BJ (cell line): ENCODE measurements around the gene GSN. TPM values are rescaled to one million over a fixed set of nuclear protein-coding genes. Genes with fewer than 3 reads are reported as not detected.

Experiments
- CTCF ChIA-PET: fragments of 350-600 bp; formaldehyde crosslinking; extraction: SDS; loops from one replicate; lab custom pipeline; 2021; ENCODE audit warnings: antibody characterized with exemption, inconsistent platforms; lab: Yijun Ruan, JAX
- POLR2A ChIA-PET: fragments of 300-600 bp; sonication (Branson Sonifier 250); formaldehyde crosslinking; extraction: SDS; loops from one replicate; lab custom pipeline; 2021; ENCODE audit warnings: antibody characterized with exemption; lab: Charles Lee
- DNase-seq: peaks from one replicate; pipeline ENCODE4 v3.0.0-alpha.2; 2011; ENCODE audit warnings: low read depth
- H3K27me3 ChIP-seq: 2 replicates; pipeline ENCODE4 v1.6.0; 2011; ENCODE audit warnings: low read length; ENCODE audit not compliant: control insufficient read depth, insufficient read depth
- H3K36me3 ChIP-seq: 2 replicates; pipeline ENCODE4 v1.5.1; 2011; ENCODE audit warnings: low read length; ENCODE audit not compliant: control insufficient read depth, insufficient read depth
- H3K4me3 ChIP-seq: 2 replicates; pipeline ENCODE4 v1.5.1; 2011; ENCODE audit warnings: low read depth, mild to moderate bottlenecking, control low read depth, low read length
- CTCF ChIP-seq: IDR thresholded peaks from 2 replicates; pipeline ENCODE4 v1.5.1; 2011; ENCODE audit warnings: low read depth, mild to moderate bottlenecking, control low read depth, inconsistent platforms, low read length, moderate library complexity; ENCODE audit not compliant: insufficient read depth
- polyA plus RNA-seq: library from polyadenylated mRNA; depleted of rRNA; stranded (reverse); fragments of >200 nt; gene quantifications from 2 replicates; pipeline ENCODE4 v1.2.3, GENCODE V29; 2011

The GSN gene
- polyA plus RNA-seq, 1 experiment: 765 TPM

- Histone ChIP-seq H3K36me3 (peaks cover 25% of the 10 kb centered on the region), H3K4me3 (no peak overlapping the region), H3K27me3 (no peaks in the 10 kb centered on the region)
- TF ChIP-seq CTCF: no peak
- ChIA-PET CTCF (interaction anchor here (1.2 to 2.3 kb wide), 3 partner anchors 9 to 84 kb away, joined by 4 to 15 read pairs (median 6); no protein-coding TSS in a partner anchor), POLR2A (no interaction called here)
- no peak for DNase-seq
These were observed 29.4 kb downstream of the GSN start for GRCh38 chr9:121297389-121297788.

DNA sequence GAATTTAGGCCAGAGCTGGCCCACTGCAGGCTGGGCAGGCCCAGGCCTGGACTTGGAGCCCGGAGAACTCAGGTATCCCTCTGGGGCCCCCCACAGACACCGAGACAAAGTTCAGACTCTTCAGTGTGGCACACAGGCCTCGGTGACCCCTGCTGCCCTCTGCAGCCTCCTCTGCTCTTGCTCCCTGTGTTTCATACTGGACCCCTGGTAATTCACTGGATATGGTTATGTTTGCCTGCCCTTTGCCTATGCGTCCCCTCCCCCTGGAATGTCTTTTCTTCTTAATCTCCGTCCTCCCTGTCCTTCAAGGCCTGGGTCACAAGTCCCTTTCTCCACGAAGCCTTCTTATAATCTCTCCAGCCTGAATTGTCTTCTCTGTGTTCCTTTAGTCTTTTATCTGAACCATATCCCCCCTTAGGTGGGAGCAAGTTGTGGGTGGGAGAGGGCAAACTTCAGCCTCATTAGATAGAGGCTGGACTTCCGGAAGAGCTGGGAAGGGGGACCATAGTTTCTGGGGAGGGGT, 30.1 kb downstream of the GSN start:
- POLR2A ChIA-PET: no interaction called here

DNA sequence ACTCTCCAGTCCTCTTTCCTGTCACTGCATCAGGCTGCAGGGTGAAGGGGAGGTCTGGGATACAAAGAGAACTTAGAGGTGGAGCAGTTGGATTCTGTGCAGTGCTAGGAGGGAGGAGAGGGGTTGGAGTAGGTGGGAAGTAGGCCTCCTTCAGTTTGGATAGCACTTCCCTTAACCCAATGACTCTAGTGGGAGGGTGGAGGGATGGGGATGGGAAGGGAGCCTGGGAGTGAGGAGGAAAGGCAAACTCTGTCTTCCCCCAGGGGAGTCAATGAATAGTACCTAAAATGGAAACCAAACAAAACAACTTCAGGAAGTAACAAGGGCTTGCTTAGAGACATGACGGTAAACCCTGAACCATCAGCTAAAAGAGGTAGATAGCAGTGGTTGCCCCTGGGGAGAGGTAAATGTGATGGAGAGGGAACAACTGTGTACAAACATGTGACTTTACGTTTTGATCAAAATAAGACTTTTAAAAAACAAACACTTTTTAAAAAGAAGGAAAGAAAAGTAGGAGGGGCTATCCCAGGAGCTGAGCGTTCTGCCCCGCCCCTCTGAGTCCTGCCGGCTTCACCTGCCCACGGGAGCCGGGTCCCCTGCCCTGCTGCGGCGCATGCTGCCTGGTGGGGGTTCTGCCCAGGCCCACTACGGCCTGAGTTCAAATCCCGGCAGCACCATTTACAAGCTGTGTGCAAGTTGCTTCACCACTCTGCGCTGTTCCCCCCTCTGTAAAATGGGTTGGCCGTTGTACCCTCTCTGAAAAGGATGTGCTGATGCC, 30.9 kb downstream of the GSN start:
- ChIA-PET POLR2A (no interaction called here), CTCF (interaction anchor here (0.7 to 2.3 kb wide), 10 partner anchors 11 to 87 kb away, joined by 3 to 15 read pairs (median 4); partner anchors contain the start of gene GSN)
- H3K36me3 ChIP-seq: peaks cover 35% of the 10 kb centered on the region
- no peak for TF ChIP-seq CTCF
- no peaks in the 10 kb centered on the region for H3K27me3 ChIP-seq
- no peak for DNase-seq
- H3K4me3 ChIP-seq: peak overlapping the region; percentile 35

More for the DNA sequence above, 30.1 kb downstream of the GSN start:
- no peak for TF ChIP-seq CTCF
- Histone ChIP-seq H3K4me3 (no peak overlapping the region), H3K36me3 (peaks cover 28% of the 10 kb centered on the region), H3K27me3 (no peaks in the 10 kb centered on the region)
- DNase-seq: no peak
- CTCF ChIA-PET: interaction anchor here (0.9 to 2.3 kb wide), 7 partner anchors 11 to 87 kb away, joined by 3 to 15 read pairs (median 5); no protein-coding TSS in a partner anchor

DNA sequence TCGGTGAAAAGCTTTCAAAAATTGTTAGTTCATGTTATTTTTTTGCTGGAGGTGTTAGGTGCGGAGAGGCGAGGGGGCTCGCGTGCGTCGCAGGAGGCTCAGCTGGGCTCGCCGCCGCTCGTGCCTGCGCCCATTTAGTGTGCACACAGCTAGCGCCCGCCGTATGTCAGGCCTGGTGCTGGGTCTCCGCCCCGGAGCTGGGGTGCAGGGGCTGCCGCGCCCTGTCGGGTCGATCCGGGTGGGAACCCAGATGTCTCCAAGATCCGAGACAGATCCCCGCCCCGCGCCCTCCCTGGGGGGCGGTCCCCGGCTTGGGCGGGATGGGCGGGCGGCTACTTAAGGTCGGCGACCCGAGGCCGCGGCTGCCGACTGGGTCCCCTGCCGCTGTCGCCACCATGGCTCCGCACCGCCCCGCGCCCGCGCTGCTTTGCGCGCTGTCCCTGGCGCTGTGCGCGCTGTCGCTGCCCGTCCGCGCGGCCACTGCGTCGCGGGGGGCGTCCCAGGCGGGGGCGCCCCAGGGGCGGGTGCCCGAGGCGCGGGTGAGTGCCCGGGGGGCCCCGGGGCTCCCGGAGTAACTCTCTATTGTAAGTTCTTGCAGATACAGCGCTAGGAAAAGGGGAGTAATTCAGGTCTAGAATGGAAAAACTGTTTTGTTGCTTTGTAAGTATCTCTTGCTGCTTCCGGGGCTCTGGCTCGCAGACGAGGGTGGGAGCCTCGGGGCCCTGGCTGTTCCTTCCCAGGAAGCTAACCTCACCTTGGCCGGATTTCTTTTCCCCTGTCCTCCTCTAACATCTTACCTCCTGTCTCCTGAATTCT, 31.7 kb downstream of the GSN start:
- TF ChIP-seq CTCF: no peak
- Histone ChIP-seq H3K27me3 (no peaks in the 10 kb centered on the region), H3K36me3 (peaks cover 37% of the 10 kb centered on the region), H3K4me3 (peak overlapping the region; percentile 35)
- ChIA-PET CTCF (interaction anchor here (0.7 to 2.3 kb wide), 9 partner anchors 10 to 88 kb away, joined by 3 to 15 read pairs (median 4); partner anchors contain the start of gene GSN), POLR2A (no interaction called here)
- no peak for DNase-seq
